AG08396 (cell line): ENCODE results near the gene BCL2A1.
"Not testable (repeated sequence)": the region's sequence is repeated elsewhere in the genome, so short reads cannot be mapped to it uniquely, and the experiment has no call there.

Source experiments
- DNase-seq: peaks from one replicate; pipeline ENCODE4 v3.0.0; 2012; ENCODE audit warnings: low spot score, mixed read lengths

BCL2A1 gene

GRCh38 chr15:79923515-79924169 lies 47.4 kb downstream of the BCL2A1 start:
- peak; percentile 97 for DNase-seq

GRCh38 chr15:79923079-79923514 lies 47.9 kb downstream of the BCL2A1 start:
- DNase-seq = peak; percentile 82

GRCh38 chr15:79922512-79923078 lies 48.4 kb downstream of the BCL2A1 start:
- peak; percentile 17 for DNase-seq

- no peak for DNase-seq
These were observed 51.1 kb downstream of the BCL2A1 start for GRCh38 chr15:79919749-79920511.

GRCh38 chr15:79919090-79919748 lies 51.8 kb downstream of the BCL2A1 start:
- no peak for DNase-seq

GRCh38 chr15:79918278-79918677 lies 52.7 kb downstream of the BCL2A1 start:
- DNase-seq = no peak

GRCh38 chr15:79916502-79917132 lies 54.4 kb downstream of the BCL2A1 start:
- no peak for DNase-seq

GRCh38 chr15:79915776-79916501 lies 55.1 kb downstream of the BCL2A1 start:
- DNase-seq = not testable (repeated sequence)

- no peak for DNase-seq
These were observed 56.3 kb downstream of the BCL2A1 start for GRCh38 chr15:79914728-79915127.
